KMS-11 (cell line): ENCODE results near the gene RBMS2.

Experiments used
- H2AFZ ChIP-seq: fragments of 200-600 bp; sonication (generic); 2 replicates; pipeline ENCODE4 v1.6.1; 2016; ENCODE audit warnings: antibody characterized with exemption, mixed run types, low read depth
- H3K27ac ChIP-seq: fragments of 200-600 bp; sonication (generic); 2 replicates; pipeline ENCODE4 v1.6.1; 2016; ENCODE audit warnings: mild to moderate bottlenecking, mixed run types
- H3K27me3 ChIP-seq: fragments of 200-600 bp; sonication (generic); 2 replicates; pipeline ENCODE4 v1.6.1; 2017; ENCODE audit warnings: mild to moderate bottlenecking, low read depth, mixed run types, moderate library complexity; ENCODE audit not compliant: insufficient read depth
- H3K36me3 ChIP-seq: fragments of 200-600 bp; sonication (generic); 2 replicates; pipeline ENCODE4 v1.6.1; 2017; ENCODE audit warnings: mild to moderate bottlenecking, mixed run types; ENCODE audit not compliant: insufficient read depth
- H3K4me1 ChIP-seq: fragments of 200-600 bp; sonication (generic); 2 replicates; pipeline ENCODE4 v1.6.1; 2016; ENCODE audit warnings: mild to moderate bottlenecking, low read depth, mixed run types; ENCODE audit not compliant: poor library complexity, severe bottlenecking
- H3K4me2 ChIP-seq: fragments of 200-600 bp; sonication (generic); 2 replicates; pipeline ENCODE4 v1.7.0; 2016; ENCODE audit warnings: mild to moderate bottlenecking, mixed run types
- H3K4me3 ChIP-seq: fragments of 200-600 bp; sonication (generic); IDR thresholded peaks from 2 replicates; pipeline ENCODE4 v1.6.1; 2017; ENCODE audit warnings: low read depth, low read length, mixed read lengths; ENCODE audit not compliant: insufficient read depth
- H3K79me2 ChIP-seq: fragments of 200-600 bp; sonication (generic); 2 replicates; pipeline ENCODE4 v1.6.1; 2016; ENCODE audit warnings: low read depth, mixed run types; ENCODE audit not compliant: insufficient read depth
- H3K9ac ChIP-seq: fragments of 200-600 bp; sonication (generic); 2 replicates; pipeline ENCODE4 v1.6.1; 2016; ENCODE audit warnings: mild to moderate bottlenecking, mixed run types
- H4K20me1 ChIP-seq: fragments of 200-600 bp; sonication (generic); 2 replicates; pipeline ENCODE4 v1.6.1; 2016; ENCODE audit warnings: mild to moderate bottlenecking, mixed run types; ENCODE audit not compliant: insufficient read depth
- CTCF ChIP-seq: fragments of 200-600 bp; sonication (generic); conservative IDR thresholded peaks from 2 replicates; pipeline ENCODE4 v1.6.1; 2017; ENCODE audit warnings: low read depth, mild to moderate bottlenecking, antibody characterized with exemption, low read length, moderate library complexity, mixed read lengths

The RBMS2 gene

GRCh38 chr12:56521590-56522371 is at the start of gene RBMS2:
TSS of gene RBMS2 (plus strand) at chr12:56521820. CDS start at chr12:56522024, 204 bp downstream.
- no peak within 1 kb of the TSS for H3K4me3 ChIP-seq
- no peaks in the 10 kb centered on the region for H3K79me2 ChIP-seq
- H3K4me2 ChIP-seq, result peak within 1 kb of the TSS; percentile 31; the same call in 1 of the 2 replicates
- H3K27ac ChIP-seq, result no peak within 1 kb of the TSS
- H3K9ac ChIP-seq, result peak within 1 kb of the TSS; percentile 21; the same call in 1 of the 2 replicates
- no peaks in the 10 kb centered on the region for H4K20me1 ChIP-seq
- peaks cover 10% of the 10 kb centered on the region for H3K4me1 ChIP-seq
- TF ChIP-seq CTCF, result no peak
- peak within 1 kb of the TSS; percentile 24; the same call in 1 of the 2 replicates for H2AFZ ChIP-seq
- H3K27me3 ChIP-seq, result no peaks in the 10 kb centered on the region
- no peaks in the 10 kb centered on the region for H3K36me3 ChIP-seq

- no peaks in the 10 kb centered on the region; the same call in 1 of the 2 replicates for H3K36me3 ChIP-seq
- no peaks in the 10 kb centered on the region for H4K20me1 ChIP-seq
- no peak overlapping the region for H3K4me2 ChIP-seq
- no peak overlapping the region for H3K4me3 ChIP-seq
- H3K9ac ChIP-seq, result no peak overlapping the region
- H3K27ac ChIP-seq, result no peak overlapping the region
- H2AFZ ChIP-seq, result no peak overlapping the region
- peaks cover 31% of the 10 kb centered on the region for H3K4me1 ChIP-seq
- H3K27me3 ChIP-seq, result no peaks in the 10 kb centered on the region
- peaks cover 45% of the 10 kb centered on the region for H3K79me2 ChIP-seq
- no peak for TF ChIP-seq CTCF
These were observed 47.2 kb upstream of the RBMS2 start for GRCh38 chr12:56474389-56474788.

DNA sequence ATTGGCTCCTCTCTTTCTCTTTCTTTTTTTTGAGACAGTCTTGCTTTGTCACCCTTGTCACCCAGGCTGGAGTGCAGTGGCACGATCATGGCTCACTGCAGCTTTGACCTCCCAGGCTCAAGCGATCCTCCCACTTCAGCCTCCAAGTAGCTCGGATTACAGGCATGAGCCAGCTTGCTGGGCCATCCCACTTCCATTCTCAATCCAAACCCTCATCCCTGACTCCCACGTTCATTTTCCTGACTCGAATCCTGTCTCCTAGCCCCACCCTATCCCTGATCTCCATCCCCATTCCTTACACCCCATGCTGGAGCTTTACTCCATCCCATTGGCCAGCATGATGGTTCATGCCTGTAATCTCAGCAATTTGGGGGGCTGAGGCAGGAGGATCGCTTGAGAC is 45.5 kb upstream of the RBMS2 start:
- no peak for TF ChIP-seq CTCF
- Histone ChIP-seq H3K36me3 (no peaks in the 10 kb centered on the region; the same call in 1 of the 2 replicates), H3K27me3 (no peaks in the 10 kb centered on the region), H2AFZ (no peak overlapping the region), H3K9ac (no peak overlapping the region), H3K4me1 (peaks cover 14% of the 10 kb centered on the region), H3K27ac (no peak overlapping the region), H3K79me2 (peaks cover 27% of the 10 kb centered on the region; the same call in 1 of the 2 replicates), H3K4me3 (no peak overlapping the region), H3K4me2 (no peak overlapping the region), H4K20me1 (no peaks in the 10 kb centered on the region)

GRCh38 chr12:56476972-56477432 is 44.6 kb upstream of the RBMS2 start:
- no peak overlapping the region for H2AFZ ChIP-seq
- no peak for TF ChIP-seq CTCF
- H3K79me2 ChIP-seq, result peaks cover 19% of the 10 kb centered on the region; the same call in 1 of the 2 replicates
- no peak overlapping the region for H3K9ac ChIP-seq
- no peak overlapping the region for H3K4me2 ChIP-seq
- H3K27me3 ChIP-seq, result no peaks in the 10 kb centered on the region
- H3K27ac ChIP-seq, result no peak overlapping the region
- peaks cover 5% of the 10 kb centered on the region for H3K4me1 ChIP-seq
- no peaks in the 10 kb centered on the region for H4K20me1 ChIP-seq
- no peak overlapping the region for H3K4me3 ChIP-seq
- H3K36me3 ChIP-seq, result no peaks in the 10 kb centered on the region; the same call in 1 of the 2 replicates
